ENCODE measurements around the gene CTNND2. TPM values are rescaled to one million over a fixed set of nuclear protein-coding genes. Genes with fewer than 3 reads are reported as not detected.

CTNND2 gene
- total RNA-seq, 1 experiment from 2014 or later = not detected

DNA sequence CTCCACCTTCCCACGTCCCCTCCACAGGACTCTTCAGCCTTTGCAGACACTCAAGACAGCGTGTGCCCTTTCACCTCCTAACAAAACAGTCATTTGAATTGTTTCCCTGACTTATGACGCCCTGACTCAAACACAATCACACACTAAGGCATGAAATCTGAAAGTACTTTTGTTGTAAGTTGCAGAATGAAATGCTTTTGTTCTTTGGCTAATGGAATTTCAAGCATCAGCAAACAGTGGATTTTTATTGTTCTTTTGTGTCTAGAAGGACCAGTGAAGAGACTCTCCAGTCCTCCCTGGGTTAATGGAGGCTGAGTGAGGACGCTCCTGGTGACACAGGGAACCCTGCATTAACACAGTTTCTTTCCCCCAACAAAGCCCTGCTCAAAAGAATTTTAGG, 380.1 kb downstream of the CTNND2 start:
- no peak for DNase-seq (ENCODE audit: low spot score)

DNA sequence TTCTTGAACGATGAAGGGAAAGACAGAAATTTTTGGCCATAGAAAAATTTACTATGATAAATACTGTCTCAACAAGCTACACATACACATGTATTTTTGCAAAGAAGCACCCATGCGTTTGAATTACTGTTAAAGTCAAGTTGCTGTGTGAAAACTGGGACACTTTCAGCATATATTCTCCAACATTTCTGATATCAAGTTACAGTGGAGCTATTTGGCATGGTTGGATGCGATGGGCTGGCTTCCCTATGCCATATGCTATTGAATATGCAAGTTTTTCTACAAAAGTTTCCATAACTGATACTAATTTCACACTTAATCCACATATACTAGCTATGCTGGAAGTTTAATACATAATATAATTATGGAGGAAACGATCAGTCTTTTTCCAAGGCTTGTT, 381.4 kb downstream of the CTNND2 start:
- no peak for DNase-seq (ENCODE audit: low spot score)

DNA sequence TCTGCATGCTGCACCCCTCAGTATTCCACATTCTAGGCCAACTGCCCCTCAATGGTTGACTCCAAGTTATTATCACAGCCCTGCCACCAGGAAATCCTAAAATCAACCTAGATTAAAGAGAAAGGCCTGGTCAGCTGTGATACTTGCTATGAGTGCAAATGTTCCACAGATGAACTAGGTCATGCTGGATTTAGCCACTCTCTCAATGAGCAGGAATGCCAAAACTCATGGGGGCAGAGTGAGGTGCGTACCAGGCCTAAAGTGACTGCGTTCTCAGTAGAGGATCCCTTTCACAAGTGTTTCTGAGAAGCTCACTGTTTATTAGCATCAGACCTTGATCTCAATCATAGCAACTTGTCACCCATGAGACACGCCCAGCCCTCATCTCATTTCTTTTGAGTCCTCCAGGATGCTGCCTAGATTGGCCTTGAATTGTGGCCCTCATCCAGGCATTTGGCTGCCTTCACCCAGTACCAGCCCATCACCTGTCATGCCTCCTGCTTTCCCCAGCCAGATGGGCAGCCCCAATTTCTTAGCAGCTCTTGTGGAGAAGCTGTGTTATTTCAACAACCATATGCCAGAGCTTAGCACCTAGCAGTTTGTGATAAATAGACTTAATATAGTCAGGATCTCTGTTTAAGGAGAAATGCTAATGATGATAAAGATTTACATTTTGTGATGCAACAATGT, 383.9 kb downstream of the CTNND2 start:
- no peak for DNase-seq (ENCODE audit: low spot score)

DNA sequence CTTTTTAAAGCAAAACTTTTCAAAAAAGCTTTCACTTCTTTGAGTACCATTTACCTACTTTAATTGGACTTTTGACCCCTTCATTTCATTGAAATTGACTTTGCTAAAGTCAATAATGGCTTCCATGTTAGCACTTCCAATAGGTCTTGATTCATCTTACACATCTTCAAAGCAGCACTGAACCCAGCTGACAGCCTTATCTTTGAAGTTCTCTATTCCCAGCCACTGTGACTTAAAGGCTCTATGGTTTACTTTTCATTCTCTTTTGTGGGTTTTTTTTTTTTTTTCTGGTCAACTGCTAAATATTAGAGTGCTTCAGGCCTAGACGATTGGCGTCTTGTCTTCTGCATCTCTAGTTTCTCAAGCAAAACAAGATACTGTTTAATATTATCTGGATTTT, 385.0 kb downstream of the CTNND2 start:
- no peak for DNase-seq (ENCODE audit: low spot score)

DNA sequence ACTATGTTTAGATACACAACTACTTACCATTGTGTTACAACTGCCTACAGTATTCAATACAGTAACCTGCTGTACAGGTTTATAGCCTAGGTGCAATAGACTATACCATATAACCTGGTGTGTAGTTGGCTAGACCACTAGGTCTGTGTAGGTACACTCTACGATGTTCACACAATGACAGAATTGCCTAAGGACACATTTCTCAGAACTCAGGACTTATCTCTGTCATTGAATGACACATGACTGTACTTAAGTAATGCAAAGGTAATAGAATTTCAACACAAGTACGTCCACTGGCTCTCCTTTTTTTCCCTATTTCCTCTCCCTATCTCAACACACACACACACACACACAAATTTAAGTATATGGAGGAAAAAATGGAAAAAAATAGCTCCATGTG, 385.6 kb downstream of the CTNND2 start:
- DNase-seq (ENCODE audit: low spot score) = no peak

DNA sequence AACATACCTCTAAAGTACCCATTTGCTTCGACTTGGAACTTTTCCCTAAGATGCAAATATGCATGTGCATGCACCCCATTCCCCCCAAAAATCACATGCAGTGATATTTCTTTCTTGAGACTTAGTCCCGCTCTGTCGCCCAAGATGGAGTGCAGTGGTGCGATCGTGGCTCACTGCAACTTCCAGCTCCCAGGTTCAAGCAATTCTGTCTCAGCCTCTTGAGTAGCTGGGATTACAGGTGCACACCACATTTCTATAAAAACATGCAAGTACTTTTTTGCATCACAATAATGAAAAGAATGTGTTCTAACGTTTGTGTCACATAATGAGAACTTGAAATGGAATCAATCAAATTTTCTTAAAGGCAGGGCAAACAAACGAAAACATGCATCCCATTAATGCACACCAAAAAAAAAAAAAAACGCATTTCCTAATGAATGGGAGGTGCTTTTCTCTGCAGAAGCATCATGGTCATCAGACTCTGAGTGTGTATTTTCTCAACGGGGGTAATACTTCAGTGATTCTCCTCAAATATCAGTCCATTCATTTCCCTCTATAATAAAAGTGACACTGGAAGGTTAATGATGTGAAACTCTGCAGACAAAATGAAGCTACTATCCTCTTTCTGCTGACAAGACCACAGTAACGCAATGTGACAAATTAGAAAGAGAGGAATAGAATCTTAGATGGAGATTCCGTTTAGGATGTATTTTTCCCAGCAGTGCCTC, 389.4 kb downstream of the CTNND2 start:
- DNase-seq (ENCODE audit: low spot score) = no peak

DNA sequence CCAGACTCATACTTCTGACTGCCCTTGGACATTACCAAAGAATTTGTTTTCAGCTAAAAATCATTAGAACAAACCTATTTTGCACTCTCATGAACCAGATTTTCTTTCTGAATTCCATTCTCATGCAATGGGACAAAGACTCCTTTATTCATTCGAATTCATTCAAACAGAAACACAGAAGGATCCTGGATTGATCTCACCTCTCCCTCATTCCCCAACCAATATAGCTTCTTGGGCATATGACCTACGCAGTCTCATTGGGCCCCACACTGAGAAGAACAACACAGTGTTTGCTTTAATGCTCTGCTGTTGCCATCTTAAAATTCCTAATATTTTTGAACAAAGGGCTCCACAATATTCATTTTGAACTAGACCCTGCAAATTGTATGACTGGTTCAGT, 392.4 kb downstream of the CTNND2 start:
- DNase-seq (ENCODE audit: low spot score) = no peak

DNA sequence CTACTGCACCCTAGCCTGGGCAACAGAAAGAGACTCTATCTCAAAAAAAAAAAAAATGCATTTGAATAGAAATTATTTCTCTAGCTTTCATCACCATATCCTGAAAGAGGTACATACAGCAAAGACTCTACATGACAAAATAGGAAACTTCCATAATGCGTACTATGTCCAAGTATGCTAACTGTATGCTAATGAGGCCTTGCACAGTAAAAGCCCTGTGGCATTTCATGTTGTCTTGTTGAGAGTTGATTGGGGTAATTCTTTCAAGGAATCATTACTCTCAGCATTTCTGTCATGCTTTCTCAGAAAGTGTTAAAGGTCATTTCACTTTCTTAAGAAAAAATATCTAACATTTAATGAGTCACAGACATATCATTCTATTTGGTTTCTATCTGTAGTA, 393.4 kb downstream of the CTNND2 start:
- no peak for DNase-seq (ENCODE audit: low spot score)

DNA sequence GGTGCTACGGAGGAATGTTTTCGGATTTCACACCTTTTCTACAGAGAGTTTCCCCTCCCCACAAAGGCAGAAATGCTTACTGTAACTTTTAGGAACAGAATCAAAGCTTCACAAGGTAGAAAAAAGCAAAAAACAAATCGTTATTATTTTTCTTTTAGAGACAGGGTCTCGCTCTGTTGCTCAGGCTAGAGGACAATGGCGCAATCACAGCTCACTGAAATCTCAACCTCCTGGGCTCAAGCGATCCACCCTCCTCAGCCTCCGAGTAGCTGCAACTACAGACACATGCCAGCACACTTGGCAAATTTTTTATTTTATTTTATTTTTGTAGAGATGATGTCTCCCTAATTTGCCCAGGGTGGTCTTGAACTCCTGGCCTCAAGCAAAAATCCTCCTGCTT, 394.5 kb downstream of the CTNND2 start:
- no peak for DNase-seq (ENCODE audit: low spot score)

DNA sequence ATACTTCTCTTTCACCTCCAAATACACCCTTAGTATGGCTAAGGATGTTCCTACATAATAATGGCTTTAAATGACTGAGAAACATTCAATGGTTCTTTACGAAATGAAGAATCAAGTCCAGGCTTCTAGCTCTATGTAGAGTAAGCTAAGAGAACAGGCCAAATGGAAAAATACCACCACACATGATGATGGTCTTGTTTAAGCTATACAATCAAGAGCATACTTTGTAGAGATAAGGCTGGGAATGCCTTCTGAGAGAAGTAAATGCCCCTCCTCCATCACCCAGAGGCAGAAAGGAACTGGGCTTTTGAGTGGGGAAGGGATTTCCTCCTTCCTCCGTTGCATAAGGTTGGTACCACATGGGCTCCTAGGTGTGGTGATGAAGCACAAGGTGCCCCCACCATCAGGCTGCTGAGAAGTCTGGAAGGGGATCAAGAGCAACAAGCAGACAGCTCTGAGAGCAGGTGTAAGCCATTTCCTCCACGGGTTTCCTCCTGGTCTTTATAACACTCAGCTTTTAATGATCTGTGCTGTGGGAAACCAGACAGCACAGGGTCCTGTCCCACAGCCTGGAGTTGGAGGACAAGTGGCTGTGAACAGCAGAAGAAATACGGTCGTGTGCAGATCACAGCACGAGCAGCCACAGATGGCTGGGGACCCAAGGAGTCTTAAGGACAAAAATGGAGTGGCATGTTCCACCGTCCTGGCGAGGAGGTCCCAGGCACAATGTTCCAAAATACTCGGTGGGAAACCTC, 396.9 kb downstream of the CTNND2 start:
- no peak for DNase-seq (ENCODE audit: low spot score)

DNA sequence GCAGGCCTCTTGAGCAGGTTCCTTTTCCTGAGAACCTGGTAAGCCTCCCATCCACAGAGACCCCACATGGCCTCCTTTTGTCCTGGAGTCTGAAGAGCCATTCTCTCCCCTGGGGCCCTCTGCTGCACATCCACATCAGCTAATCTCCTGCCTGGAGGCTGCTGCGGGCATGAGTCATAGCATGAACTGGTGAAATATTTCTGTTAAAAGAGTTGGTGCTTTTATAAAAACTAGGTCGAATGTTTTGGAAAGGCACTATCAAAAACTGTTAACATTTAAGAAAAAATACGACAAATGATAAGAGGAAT, 399.4 kb downstream of the CTNND2 start:
- no peak for DNase-seq (ENCODE audit: low spot score)

DNA sequence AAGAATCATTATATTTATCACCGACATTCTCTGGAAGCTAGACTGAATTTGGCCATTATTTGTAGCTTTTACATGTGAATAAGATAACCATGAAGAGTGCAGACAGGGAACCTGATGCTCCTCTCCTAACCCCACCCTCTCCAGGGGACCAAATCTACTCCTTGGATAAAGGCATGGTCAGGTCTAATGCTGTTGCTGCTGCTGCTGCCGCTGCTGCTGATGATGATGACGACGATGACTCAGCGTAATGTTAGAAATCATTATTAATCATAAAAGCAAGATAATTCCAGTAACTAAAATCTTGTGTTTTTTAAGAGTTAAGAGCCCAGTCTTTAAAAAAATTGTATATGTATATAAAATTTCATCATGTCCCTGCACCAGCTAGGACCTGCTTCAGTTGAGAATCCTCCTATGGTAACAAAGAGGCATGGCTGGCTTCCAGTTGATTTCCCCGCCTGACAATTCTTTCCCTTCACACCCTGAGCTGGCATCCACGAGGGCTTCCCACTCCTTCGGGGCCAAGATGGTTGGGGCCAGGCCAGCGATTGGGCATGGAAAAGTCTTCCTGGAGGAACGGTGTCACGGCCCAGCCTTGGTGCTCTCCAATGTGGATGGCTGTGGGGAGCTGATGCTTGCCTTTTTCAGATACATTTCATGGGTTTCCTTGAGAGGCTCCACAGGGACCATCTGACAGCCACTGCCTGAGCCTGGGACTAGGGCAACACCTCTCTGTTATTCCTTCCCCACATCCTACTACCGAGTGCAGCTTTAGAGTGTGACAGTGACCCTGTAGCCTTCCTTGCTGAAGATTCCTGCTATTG, 400.0 kb downstream of the CTNND2 start:
- no peak for DNase-seq (ENCODE audit: low spot score)

DNA sequence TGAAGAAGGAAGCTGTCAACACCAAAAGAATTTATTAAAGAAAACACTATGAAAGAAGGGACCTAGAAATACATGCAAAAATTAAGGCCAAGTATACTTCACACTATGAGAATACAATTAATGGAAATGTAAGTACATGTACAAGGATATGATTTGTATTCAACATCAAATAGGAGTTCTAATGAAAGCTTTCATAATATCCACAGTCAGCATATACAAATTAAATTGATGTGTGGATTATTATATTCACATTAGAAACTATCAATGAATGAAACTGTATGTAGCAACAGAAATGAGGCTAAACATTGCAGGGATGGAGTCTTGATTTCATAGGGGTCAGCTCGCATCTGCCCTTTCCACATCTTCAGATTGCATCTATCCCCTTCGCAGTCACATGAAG, 401.5 kb downstream of the CTNND2 start:
- DNase-seq (ENCODE audit: low spot score) = no peak

DNA sequence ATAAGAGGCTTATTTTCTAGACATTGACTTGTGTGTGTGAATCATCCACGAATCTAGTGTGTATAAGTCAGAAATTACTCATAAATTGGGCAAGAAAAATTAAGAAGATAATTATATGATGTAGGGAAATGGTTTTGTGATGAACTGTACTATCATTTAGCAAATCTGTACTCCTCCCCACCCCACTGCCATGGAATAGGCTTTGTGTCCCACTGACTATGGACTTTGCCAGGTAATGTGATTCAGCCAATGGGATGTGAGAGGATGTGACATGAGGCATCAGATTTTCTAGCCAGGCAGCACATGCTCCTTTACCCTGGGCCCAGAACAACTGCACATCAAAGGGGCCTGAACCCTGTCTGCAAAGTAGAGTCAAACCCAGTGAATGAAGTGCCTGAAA, 406.6 kb downstream of the CTNND2 start:
- no peak for DNase-seq (ENCODE audit: low spot score)

DNA sequence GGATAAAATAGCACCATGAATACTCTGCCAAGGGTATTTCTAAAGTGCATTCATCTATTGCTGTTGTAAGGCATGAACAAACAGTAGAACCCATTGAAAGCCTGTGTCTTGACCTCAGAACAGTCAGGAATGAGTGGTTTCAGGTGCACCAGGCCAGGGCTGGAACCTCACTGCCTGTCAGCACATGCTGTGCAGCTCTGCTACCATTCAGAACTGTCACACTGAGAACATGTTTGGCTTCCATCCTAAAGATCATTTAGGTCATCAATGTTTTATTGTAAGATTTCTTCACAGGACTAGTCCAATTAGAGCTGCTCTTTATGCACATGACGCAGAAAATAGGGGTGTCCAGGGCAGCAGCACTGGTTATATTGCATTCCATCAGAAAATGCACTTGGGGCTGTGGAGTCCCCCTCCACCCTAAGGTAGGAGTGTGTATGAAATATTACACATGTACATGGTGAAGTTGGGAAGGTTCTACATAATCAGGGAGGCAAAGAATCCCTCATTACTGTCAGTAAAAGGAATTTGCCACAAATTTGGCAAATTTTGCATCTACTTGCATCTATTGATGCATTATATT, 408.0 kb downstream of the CTNND2 start:
- DNase-seq (ENCODE audit: low spot score) = no peak

DNA sequence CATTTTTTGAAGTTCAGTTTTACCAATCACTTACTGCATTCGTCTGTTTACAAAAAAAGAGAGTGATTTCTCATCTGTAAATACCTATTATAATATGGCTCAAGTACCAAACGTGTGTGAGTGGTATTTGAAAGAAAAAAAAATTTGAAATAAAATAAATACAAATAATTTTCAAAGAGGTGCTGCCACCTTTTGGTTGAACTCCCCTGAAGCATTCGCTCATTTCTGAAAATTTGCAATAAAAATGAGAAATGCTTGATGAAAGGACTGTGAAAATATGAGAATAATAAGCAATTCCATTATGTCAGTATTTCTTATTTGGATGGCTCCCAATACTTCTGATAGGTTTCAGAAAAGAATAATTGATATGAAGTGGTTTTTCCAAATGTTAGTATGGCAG, 409.9 kb downstream of the CTNND2 start:
- DNase-seq (ENCODE audit: low spot score) = peak; percentile 7

DNA sequence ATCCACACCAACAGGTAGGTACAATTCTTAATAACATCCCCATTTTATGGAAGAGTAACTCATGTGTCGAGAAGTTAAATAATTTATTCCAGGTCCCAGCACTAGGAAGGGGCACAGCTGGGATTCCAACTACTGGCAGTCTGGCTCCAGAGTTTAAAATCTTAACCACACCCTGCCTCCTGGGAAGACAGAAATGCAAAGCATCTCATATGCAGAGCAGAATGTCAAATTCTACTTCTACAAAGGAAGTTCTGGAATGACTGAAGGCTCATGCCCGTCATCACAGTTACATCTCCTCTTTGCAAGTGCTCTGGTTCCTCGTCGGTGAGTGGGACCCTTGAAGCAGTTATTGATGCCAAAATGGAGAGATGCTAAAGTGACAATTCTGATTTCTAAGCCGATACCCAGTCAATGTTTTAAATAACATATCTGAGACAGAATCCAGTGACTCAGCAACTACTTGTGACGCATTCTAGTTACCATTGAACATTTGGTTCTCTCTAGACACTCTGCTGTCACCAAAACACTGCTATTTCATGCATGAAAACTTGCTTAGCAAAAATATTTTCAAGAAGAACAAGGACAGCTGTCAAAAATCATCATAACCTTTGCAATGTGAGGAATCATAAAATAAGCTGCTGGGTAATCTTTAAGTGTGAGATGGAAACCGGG, 412.7 kb downstream of the CTNND2 start:
- no peak for DNase-seq (ENCODE audit: low spot score)

DNA sequence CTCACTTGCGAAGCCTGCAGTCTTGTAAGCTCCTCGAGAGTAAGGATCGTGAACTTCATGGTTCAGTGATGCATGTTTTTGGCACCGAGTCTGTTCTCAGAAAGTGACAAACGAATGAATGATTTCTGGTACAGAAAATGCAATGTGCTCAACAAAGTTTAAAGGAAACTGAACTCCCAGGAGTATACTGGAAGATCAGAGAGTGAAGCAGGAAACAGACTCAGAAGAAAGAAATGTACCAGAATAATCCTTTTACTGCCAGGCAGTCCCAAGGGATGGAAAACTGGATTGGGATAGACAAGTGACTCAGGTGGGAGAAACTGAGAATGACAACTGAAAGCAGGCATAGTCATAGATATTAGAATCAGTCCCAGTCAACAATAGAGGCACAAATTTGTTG, 420.6 kb downstream of the CTNND2 start:
- DNase-seq (ENCODE audit: low spot score) = no peak

DNA sequence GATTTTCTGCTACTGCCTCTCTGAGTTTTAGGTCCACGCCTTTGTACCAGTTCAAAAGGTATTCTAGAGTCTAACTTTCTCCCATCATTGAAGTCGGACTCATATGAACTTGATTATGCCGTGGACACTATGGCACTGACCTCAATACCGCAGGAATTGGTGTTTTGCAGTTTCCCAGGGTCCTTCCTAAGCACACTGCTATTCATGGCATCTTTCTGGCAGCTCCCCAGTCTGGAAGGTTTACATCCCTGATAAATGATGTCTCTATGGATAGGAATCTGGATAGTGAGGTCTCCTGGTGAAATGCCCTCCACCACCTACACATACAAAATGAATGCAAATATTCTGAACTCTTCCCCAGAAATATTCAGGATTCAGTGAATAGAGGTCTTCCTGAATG, 422.2 kb downstream of the CTNND2 start:
- no peak for DNase-seq (ENCODE audit: low spot score)

DNA sequence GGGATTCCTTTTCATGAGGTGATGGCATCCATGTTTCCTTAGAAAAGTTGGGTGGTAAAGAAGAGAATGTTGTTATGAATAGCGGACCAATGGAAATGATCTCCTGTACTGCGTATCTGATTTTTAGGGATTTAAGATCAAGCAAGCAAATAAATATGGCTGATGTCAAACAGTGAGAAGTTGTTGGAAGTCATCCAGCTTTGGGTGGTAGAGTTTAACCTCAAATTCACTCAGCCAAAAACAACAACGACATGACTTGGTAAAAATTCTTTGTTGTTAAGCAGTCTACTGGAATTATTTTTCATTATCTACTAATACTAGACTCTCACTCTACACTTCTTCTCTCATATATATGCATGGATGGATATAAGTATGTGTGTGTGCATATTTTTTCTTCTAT, 426.5 kb downstream of the CTNND2 start:
- no peak for DNase-seq (ENCODE audit: low spot score)

DNA sequence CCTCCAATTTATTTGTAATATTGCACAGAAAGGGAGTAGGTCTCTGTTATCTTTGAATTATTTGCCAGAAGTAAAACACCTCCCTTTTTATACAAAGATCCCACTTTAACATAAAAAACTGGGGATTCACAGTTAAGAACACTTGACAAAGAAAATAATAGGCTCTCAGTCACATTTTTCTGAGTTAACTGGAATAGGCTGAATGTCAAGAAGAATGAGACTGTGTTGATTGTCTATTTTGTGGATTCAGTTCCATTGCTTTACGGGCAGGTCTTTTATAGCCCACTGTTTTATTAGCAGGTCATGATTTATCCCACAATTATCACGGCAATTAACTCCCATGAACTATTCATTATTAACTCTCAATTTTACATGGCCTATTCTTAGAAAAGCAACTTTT, 427.4 kb downstream of the CTNND2 start:
- no peak for DNase-seq (ENCODE audit: low spot score)

Measured in HT-29 (cell line).